Measurements from ENCODE around the gene MTMR4. TPM values are rescaled to one million over a fixed set of nuclear protein-coding genes. Genes with fewer than 3 reads are reported as not detected.

MTMR4 gene
- 46.9 and 60.6 TPM in 2 replicates for total RNA-seq

GRCh38 chr17:58513965-58514769, at the start of gene MTMR4:
Gene MTMR4, minus strand, starts transcription at chr17:58514638. Its CDS starts 231 bp downstream, at chr17:58514407.

GRCh38 chr17:58487589-58488427, 26.6 kb downstream of the MTMR4 start, which contains the start of gene HSF5:
Gene HSF5, minus strand, starts transcription at chr17:58488408. Its CDS starts 134 bp downstream, at chr17:58488274.

Other genes with a start within 250 kb of the MTMR4 start
- not detected in 2 replicates for gene MPO, start 233.7 kb downstream of the MTMR4 start, total RNA-seq
- gene TSPOAP1, start 185.8 kb downstream of the MTMR4 start, total RNA-seq = not detected in 2 replicates
- gene SUPT4H1, start 162.4 kb downstream of the MTMR4 start, total RNA-seq = 35.8 and 39.2 TPM in 2 replicates
- gene RNF43, start 97.1 kb downstream of the MTMR4 start, total RNA-seq = 0.66 TPM in 1 of 2 replicates, not detected in the other
- under 0.01 and 0.07 TPM in 2 replicates for gene HSF5, start 26.2 kb downstream of the MTMR4 start, total RNA-seq
- under 0.01 and 0.07 TPM in 2 replicates for gene TEX14, start 177.4 kb upstream of the MTMR4 start, total RNA-seq
- gene RAD51C, start 178.0 kb upstream of the MTMR4 start, total RNA-seq = 35.8 and 38.6 TPM in 2 replicates
- under 0.01 TPM in 2 replicates for gene PPM1E, start 241.2 kb upstream of the MTMR4 start, total RNA-seq

Data from thoracic aorta endothelial cell (primary cell).